Liver (tissue), 9 donors: Measurements from ENCODE around the gene AKNAD1. TPM values are rescaled to one million over a fixed set of nuclear protein-coding genes. Genes with fewer than 3 reads are reported as not detected.

Source experiments
- DNase-seq: peaks from one replicate; pipeline ENCODE4 v3.0.0-alpha.2; 2017; ENCODE audit warnings: low spot score
- H3K27ac ChIP-seq, 2 donors: one replicate each; pipeline ENCODE4 v1.7.0; 2013; ENCODE audit warnings: inconsistent platforms in 2 of 2, low read length in 2 of 2, control low read depth in 1 of 2, low read depth in 1 of 2, mild to moderate bottlenecking in 1 of 2
- H3K27me3 ChIP-seq, 4 donors: one replicate each; pipeline versions ENCODE4 v1.6.1 to v1.7.0; 2013; ENCODE audit warnings: low read length in 3 of 4, inconsistent platforms in 1 of 4, mild to moderate bottlenecking in 1 of 4, moderate library complexity in 1 of 4; ENCODE audit not compliant: control insufficient read depth in 4 of 4, insufficient read depth in 4 of 4
- H3K36me3 ChIP-seq, 4 donors: one replicate each; pipeline versions ENCODE4 v1.6.1 to v1.7.0; 2013; ENCODE audit warnings: low read length in 3 of 4, mild to moderate bottlenecking in 3 of 4, low read depth in 1 of 4, moderate library complexity in 1 of 4; ENCODE audit not compliant: control insufficient read depth in 4 of 4, insufficient read depth in 3 of 4
- H3K4me1 ChIP-seq, 4 donors: one replicate each; pipeline versions ENCODE4 v1.6.1 to v1.7.0; 2013; ENCODE audit warnings: low read length in 3 of 4, mild to moderate bottlenecking in 3 of 4, moderate library complexity in 1 of 4; ENCODE audit not compliant: control insufficient read depth in 4 of 4, insufficient read depth in 4 of 4
- H3K4me3 ChIP-seq, 3 donors: one replicate each; pipeline versions ENCODE4 v1.6.1 to v1.7.0; 2013; ENCODE audit warnings: low read length in 3 of 3, control low read depth in 1 of 3, low read depth in 1 of 3, mild to moderate bottlenecking in 1 of 3
- H3K9ac ChIP-seq, 2 donors: one replicate each; pipeline ENCODE4 v1.7.0; 2013; ENCODE audit warnings: low read length in 2 of 2, mild to moderate bottlenecking in 2 of 2, moderate library complexity in 2 of 2, control low read depth in 1 of 2, low read depth in 1 of 2
- H3K9me3 ChIP-seq, 4 donors: one replicate each; pipeline versions ENCODE4 v1.6.1 to v1.7.0; 2013; ENCODE audit warnings: low read length in 3 of 4; ENCODE audit not compliant: control insufficient read depth in 4 of 4
- ATF3 ChIP-seq: IDR thresholded peaks from 2 replicates; pipeline ENCODE4 v1.6.1; 2016; ENCODE audit warnings: antibody characterized with exemption
- CTCF ChIP-seq: fragments of 150-350 bp; IDR thresholded peaks from 2 replicates; pipeline ENCODE4 v1.5.1; 2017; ENCODE audit warnings: improper control_type of control experiment, low read depth, low read length; ENCODE audit not compliant: missing input control
- EGR1 ChIP-seq, 2 donors: IDR thresholded peaks; 2 replicates each; pipeline ENCODE4 v1.6.1; 2016 to 2018; ENCODE audit warnings: antibody characterized with exemption in 2 of 2, low read depth in 2 of 2
- FOXA1 ChIP-seq: IDR thresholded peaks from 2 replicates; pipeline ENCODE4 v1.6.1; 2016; ENCODE audit warnings: antibody characterized with exemption
- FOXA2 ChIP-seq: IDR thresholded peaks from 2 replicates; pipeline ENCODE4 v1.6.1; 2016; ENCODE audit warnings: antibody characterized with exemption
- GABPA ChIP-seq, 2 donors: IDR thresholded peaks in 1 of 2; conservative IDR thresholded peaks in 1 of 2; 2 replicates each; pipeline ENCODE4 v1.6.1; 2016; ENCODE audit warnings: antibody characterized with exemption in 2 of 2, mild to moderate bottlenecking in 1 of 2, moderate library complexity in 1 of 2
- HNF4A ChIP-seq, 2 donors: conservative IDR thresholded peaks; 2 replicates each; pipeline ENCODE4 v1.6.1; 2016; ENCODE audit warnings: antibody characterized with exemption in 2 of 2, mild to moderate bottlenecking in 2 of 2
- HNF4G ChIP-seq: IDR thresholded peaks from 2 replicates; pipeline ENCODE4 v1.6.1; 2016; ENCODE audit warnings: antibody characterized with exemption
- JUND ChIP-seq, 2 donors: IDR thresholded peaks; 2 replicates each; pipeline ENCODE4 v1.6.1; 2016; ENCODE audit warnings: antibody characterized with exemption in 2 of 2
- MAX ChIP-seq: IDR thresholded peaks from 2 replicates; pipeline ENCODE4 v1.6.1; 2016; ENCODE audit warnings: antibody characterized with exemption
- NR2F2 ChIP-seq: IDR thresholded peaks from 2 replicates; pipeline ENCODE4 v1.6.1; 2016; ENCODE audit warnings: antibody characterized with exemption
- RAD21 ChIP-seq, 2 donors: IDR thresholded peaks; 2 replicates each; pipeline ENCODE4 v1.6.1; 2016; ENCODE audit warnings: antibody characterized with exemption in 2 of 2, mild to moderate bottlenecking in 2 of 2
- REST ChIP-seq: IDR thresholded peaks from 2 replicates; pipeline ENCODE4 v1.6.1; 2016; ENCODE audit warnings: antibody characterized with exemption, mild to moderate bottlenecking
- RXRA ChIP-seq, 2 donors: IDR thresholded peaks; 2 replicates each; pipeline ENCODE4 v1.6.1; 2017 to 2018; ENCODE audit warnings: antibody characterized with exemption in 2 of 2, mild to moderate bottlenecking in 1 of 2
- SP1 ChIP-seq: IDR thresholded peaks from 2 replicates; pipeline ENCODE4 v1.6.1; 2018; ENCODE audit warnings: antibody characterized with exemption, mild to moderate bottlenecking
- TAF1 ChIP-seq: conservative IDR thresholded peaks from 2 replicates; pipeline ENCODE4 v1.6.1; 2016; ENCODE audit warnings: antibody characterized with exemption, mild to moderate bottlenecking
- YY1 ChIP-seq: IDR thresholded peaks from 2 replicates; pipeline ENCODE4 v1.6.1; 2016; ENCODE audit warnings: antibody characterized with exemption, mild to moderate bottlenecking
- ZBTB33 ChIP-seq: IDR thresholded peaks from 2 replicates; pipeline ENCODE4 v1.6.1; 2016; ENCODE audit warnings: antibody characterized with exemption
- WGBS: extraction: QIAGEN DNeasy Blood & Tissue Kit; methylation state at CpG from one replicate; pipeline ENCODE4 v1.1.7; 2013; 5-methylcytosine and 5-hydroxymethylcytosine counted together
- polyA plus RNA-seq, 2 donors: library from polyadenylated mRNA; stranded (reverse) in 1 of 2; unstranded in 1 of 2; fragments of 200-250 nt in 1 of 2; fragments of >200 nt in 1 of 2; fragmentation: Nextera tagmentation in 1 of 2; extraction: Ambion mirVana in 1 of 2; gene quantifications; one replicate each; pipeline versions ENCODE4 v1.2.1 to v1.2.3, GENCODE V29; 2013 to 2015
- total RNA-seq, 2 donors: library from RNA; depleted of rRNA; stranded (reverse); fragments of >200 nt; gene quantifications; one replicate each; pipeline ENCODE4 v1.2.3, GENCODE V29; 2014
- donor health status: healthy.
- donor health status: healthy.
- donor health status: healthy.
- donor health status: healthy.
- donor health status: healthy.

Gene AKNAD1
- total and polyA plus RNA-seq, 4 donors, result not detected

- Histone ChIP-seq H3K27ac (no peak overlapping the region), H3K4me3 (no peak overlapping the region), H3K36me3 (no peaks in the 10 kb centered on the region), H3K27me3 (no peaks in the 10 kb centered on the region), H3K9ac (no peak overlapping the region), H3K4me1 (no peaks in the 10 kb centered on the region), H3K9me3 (no peaks in the 10 kb centered on the region)
- TF ChIP-seq TAF1, result no peak
- TF ChIP-seq HNF4A (conservative IDR thresholded peaks at IDR 0.05), result no peak
- TF ChIP-seq NR2F2, result no peak
- no peak for TF ChIP-seq EGR1 (IDR thresholded peaks at IDR 0.05; ENCODE audit: low read depth in 2 of 2)
- no peak for TF ChIP-seq FOXA1
- no peak for TF ChIP-seq RXRA (IDR thresholded peaks at IDR 0.05)
- TF ChIP-seq YY1, result no peak
- TF ChIP-seq GABPA (IDR thresholded peaks at IDR 0.05 in 1 of 2, conservative IDR thresholded peaks at IDR 0.05 in 1 of 2), result no peak
- no peak for TF ChIP-seq JUND (IDR thresholded peaks at IDR 0.05)
- no peak for TF ChIP-seq RAD21 (IDR thresholded peaks at IDR 0.05)
- no peak for TF ChIP-seq REST
- no peak for TF ChIP-seq SP1
- TF ChIP-seq FOXA2, result no peak
- no peak for TF ChIP-seq HNF4G
- no peak for TF ChIP-seq ZBTB33
- TF ChIP-seq MAX, result no peak
- no peak for TF ChIP-seq CTCF
- no peak for TF ChIP-seq ATF3
- DNase-seq, result no peak
- 79% methylated on average over 5 of the region's 5 CpGs for whole genome bisulfite sequencing
Measured at GRCh38 chr1:108819878-108820277, 37.0 kb downstream of the AKNAD1 start.

GRCh38 chr1:108817811-108818210 is 39.1 kb downstream of the AKNAD1 start:
- Histone ChIP-seq H3K27me3 (no peaks in the 10 kb centered on the region), H3K4me1 (no peaks in the 10 kb centered on the region), H3K36me3 (no peaks in the 10 kb centered on the region), H3K27ac (no peak overlapping the region), H3K4me3 (no peak overlapping the region), H3K9me3 (no peaks in the 10 kb centered on the region), H3K9ac (no peak overlapping the region)
- no peak for DNase-seq
- TF ChIP-seq NR2F2 (no peak), GABPA (IDR thresholded peaks at IDR 0.05 in 1 of 2, conservative IDR thresholded peaks at IDR 0.05 in 1 of 2) (no peak), YY1 (no peak), RAD21 (IDR thresholded peaks at IDR 0.05) (no peak), FOXA2 (no peak), JUND (IDR thresholded peaks at IDR 0.05) (no peak), HNF4G (no peak), ZBTB33 (no peak), MAX (no peak), HNF4A (conservative IDR thresholded peaks at IDR 0.05) (no peak), ATF3 (no peak), EGR1 (IDR thresholded peaks at IDR 0.05; ENCODE audit: low read depth in 2 of 2) (no peak), SP1 (no peak), TAF1 (no peak), FOXA1 (no peak), CTCF (no peak), RXRA (IDR thresholded peaks at IDR 0.05) (no peak)
